NOMO-1 treated with DMSO at 0.1 percent for 48 hours (cell line): ENCODE data around the gene COL5A1.

ENCODE experiments used
- DNase-seq: peaks from one replicate; lab custom pipeline; 2025; ENCODE audit not compliant: unreplicated experiment; lab: John Stamatoyannopoulos, UW

Gene COL5A1

DNA sequence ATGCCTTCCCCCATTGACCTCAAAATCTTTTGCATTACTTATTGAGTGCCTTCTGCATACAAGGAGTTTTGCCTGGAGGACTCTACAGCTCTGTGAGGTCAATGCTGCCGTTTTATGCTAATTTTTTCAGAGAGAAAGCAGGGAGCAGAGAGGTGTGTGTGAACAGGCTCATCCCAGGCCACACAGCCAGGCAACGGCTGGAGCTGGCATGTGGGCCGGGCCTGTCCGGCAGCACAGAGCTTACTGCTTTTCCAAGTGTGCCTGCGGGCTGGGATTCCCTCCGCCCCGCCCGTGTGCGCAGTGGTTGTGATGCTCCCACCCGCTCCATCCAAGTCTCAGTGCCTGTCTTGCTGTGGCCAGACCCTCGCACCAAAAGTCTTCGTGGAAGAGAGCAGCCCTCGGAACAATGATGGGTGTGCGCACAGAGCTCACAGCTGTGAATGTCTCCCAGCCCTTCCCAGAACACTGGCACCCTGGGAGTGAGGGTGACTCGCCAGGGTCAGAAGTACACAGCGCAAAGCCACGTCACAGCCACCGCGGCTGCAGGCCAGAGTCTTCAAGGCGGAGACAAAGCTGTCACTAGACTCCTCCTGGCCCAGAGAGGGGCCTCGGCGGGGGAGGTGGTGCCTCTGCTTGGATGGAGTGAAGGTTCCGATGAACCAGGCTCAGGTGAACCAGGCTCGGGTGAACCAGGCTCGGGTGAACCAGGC lies 82.8 kb downstream of the COL5A1 start:
- no peak for DNase-seq

DNA sequence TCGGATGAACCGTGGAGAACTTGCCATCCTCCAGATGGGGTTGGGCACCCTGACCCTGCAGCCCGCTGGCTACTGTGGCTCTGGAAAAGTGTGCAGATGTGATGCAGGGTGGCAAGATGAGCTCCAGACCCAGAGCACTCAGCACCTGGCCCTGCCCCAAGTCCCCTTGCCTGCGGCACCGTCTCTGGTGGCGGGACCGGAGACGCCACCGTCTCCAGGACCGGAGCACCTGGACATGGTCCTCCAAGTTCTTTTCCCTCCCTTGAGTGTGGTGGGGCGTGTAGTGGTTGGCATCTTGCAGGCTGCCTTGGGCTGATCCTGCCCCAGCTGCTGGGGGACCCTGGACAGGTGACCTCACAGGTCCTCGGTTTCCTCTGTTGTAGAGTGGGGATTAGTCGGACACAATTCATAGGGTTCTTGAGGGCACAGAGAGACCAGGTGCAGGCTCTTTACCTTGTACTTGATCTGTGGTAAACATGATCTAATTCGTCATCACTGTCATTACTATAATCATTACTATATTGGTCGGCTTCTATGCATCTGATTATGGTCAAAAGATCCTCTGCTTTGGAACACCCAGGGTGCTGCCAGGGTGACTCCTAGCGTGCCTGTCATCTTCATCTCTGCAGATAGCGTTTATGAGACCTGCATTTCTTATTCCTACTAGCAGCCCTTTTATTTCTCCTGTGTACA lies 83.5 kb downstream of the COL5A1 start:
- DNase-seq, result no peak

DNA sequence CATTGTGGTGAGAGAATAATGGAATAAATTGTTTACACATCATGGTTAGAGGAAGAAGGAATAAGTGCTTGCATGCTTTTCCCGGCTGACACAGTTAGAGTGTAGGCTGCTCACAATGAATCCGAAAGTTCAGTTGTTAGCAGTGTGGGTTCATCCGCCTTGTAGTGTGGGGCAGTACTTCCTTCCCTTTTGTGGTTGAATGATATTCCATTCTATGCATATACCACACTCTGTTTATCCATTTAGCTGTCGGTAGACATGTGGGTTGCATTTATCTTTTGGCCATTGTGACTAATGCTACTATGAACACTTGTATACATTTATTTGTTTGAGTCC lies 84.0 kb downstream of the COL5A1 start:
- DNase-seq, result peak; percentile 81

DNA sequence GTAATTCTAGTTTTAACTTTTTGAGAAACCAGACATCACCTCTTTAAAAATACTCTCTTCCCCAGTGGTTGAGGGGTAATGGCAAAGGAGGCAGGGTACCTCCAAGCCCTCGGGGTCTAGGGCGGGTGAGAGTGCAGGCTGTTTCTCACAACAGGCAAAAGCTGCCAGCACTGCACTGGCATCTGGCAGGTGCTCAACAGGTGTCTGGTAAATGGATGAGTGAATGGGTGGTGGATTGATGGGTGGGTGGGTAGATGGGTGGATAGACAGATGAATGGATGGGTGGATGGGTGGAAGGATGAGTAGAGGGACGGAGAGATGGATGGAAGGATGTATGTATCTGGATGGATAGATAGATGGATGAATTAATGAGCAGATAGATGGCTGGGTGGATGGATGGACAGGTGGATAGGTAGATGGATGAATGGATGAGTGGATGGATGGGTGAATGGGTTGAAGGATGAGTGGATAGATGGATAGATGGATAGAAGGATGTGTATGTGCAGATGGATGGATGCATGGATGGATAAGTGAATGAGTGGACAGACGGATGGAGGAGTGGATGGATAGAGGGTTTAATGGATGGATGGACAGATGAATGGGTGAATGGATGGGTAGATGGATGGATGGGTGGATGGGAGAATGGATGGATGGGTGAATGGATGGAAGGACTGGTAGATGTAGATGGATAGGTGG lies 84.6 kb downstream of the COL5A1 start:
- no peak for DNase-seq

DNA sequence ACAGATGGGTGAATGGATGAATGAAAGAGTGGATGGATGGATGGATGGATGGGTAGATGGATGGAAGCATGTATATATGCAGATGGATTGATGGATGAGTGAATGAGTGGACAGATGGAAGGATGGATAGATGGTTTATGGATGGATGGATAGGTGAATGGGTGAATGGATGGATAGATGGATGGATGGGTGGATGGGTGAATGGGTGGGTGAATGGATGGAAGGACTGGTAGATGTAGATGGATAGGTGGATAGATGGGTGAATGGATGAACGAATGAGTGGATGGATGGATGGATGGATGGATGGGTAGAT lies 85.1 kb downstream of the COL5A1 start:
- DNase-seq, result no peak

DNA sequence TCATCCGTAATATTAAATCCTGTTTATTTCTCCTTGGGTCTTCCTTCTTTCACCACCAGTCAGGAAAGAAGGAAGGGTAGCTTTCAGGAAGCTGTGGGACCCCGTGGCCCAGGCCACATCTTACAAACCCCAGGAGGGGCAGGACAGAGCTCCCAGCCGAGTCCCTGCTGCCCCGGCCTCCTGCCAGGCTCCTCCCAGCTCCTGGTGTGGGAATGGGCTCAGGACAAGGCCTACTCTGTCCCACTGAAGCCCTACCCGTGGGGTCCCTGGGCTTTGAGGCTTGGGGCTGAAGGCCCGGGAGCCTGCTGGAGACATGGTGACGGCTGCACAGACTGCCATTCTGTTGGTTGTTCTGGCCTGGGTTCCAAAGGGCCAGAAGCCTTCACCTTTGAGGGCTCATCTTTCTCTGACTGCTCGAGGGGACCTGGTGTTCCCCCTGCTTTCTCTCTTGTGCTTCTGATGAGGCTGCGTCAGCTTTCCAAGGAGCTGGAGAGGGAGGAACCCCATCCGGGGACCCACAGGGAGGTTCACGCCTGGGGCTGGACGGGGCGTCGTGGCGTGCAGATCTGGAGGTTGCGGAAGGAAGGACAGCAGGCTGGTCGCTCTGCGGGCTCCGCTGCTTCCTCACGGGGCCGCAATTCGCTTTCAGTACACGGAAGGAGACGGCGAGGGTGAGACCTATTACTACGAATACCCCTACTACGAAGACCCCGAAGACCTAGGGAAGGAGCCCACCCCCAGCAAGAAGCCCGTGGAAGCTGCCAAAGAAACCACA lies 86.6 kb downstream of the COL5A1 start:
- DNase-seq, result no peak

DNA sequence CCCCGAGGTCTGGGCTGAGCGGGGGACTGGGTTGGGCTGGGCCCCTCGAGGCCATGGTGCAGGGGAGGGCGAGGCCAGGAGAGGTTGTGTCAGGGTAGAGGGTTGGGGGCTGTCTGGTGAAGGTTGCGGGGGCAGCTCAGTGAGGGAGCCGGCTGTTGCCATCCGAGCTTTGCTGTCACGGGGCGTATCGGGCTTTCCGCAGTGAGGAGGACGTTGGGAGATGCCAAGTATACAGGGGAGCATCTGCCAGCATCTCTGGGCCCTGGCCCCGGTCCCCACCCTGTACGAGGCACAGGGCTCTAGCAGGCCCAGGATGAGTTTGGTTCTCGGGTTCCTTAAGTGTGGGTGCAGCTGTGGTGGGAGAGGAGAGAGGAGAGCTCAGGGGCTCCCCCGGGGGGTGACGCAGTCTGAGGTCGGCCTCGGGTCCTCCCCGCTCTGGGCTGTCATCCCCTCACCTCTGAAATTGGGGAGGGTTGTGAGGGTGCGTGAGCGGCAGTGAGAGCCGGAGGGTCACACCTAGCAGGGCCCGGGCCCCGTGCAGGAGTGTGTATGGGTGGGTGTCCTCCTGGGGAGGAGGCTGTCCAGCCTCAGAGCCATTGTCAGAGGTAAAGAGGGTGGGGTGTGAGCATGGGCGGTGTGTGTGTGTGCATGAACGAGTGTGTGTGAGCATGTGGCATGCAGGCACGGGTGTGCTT lies 87.3 kb downstream of the COL5A1 start:
- DNase-seq, result no peak

DNA sequence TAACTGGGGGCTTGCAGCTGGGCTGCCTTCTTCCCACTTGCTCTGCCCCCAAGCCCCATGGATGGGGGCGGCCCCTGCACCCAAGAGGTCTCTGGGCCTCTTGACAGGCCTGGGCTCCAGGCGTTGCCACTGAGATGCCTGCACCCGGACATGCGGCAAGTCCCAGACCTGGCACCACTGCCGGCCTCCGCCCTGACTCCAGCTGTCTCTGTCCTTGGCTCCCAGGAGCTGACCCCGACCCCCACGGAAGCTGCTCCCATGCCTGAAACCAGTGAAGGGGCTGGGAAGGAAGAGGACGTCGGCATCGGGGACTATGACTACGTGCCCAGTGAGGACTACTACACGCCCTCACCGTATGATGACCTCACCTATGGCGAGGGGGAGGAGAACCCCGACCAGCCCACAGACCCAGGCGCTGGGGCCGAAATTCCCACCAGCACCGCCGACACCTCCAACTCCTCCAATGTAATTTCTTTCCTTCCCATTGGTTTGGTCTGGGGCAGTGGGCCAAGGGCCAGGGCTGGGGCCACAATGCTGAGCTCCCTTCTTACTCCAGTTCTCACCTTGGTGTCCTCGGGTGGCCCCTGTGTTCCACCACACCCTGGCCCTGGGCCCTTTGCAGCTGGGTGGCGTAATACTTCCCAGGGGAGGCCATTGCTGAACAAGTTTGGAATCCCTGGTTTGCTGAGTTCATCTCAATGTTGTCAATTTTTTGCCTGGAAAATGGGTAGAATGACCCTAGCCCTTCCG lies 88.6 kb downstream of the COL5A1 start:
- no peak for DNase-seq

DNA sequence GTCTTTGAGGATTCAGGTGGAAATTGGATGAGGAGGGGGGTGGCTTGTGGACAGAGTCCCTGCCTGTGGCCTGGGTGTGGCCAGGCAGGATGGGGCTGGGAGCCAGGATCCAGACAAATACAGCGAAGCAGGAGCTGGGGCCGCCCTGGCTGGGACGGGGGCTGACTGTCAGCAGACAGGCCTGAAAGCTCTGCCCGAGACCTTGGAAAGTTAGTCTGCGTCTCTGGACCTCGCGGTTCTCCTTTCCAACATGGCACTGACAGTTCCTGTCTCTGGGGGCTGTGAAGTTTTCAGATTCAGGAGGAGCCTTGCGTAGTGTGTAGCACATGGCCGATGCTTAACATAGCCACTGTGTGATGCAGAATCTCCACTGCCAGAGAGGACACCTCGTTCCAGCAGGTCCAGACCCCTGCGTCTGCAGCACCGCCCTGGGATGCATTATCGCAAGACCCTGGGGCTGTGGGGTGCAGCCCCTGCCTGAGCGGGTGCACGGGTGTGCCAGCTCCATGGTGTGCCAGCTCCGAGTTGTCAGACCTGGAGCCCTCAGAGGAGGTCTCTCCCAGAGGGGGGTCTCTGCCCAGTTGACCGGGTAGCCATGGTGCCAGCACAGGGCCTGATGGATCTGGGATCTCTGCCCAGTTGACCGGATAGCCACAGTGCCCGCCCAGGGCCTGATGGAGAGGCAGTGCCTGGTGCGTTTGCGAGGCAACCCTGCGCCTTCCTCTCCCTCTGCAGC lies 89.3 kb downstream of the COL5A1 start:
- no peak for DNase-seq

DNA sequence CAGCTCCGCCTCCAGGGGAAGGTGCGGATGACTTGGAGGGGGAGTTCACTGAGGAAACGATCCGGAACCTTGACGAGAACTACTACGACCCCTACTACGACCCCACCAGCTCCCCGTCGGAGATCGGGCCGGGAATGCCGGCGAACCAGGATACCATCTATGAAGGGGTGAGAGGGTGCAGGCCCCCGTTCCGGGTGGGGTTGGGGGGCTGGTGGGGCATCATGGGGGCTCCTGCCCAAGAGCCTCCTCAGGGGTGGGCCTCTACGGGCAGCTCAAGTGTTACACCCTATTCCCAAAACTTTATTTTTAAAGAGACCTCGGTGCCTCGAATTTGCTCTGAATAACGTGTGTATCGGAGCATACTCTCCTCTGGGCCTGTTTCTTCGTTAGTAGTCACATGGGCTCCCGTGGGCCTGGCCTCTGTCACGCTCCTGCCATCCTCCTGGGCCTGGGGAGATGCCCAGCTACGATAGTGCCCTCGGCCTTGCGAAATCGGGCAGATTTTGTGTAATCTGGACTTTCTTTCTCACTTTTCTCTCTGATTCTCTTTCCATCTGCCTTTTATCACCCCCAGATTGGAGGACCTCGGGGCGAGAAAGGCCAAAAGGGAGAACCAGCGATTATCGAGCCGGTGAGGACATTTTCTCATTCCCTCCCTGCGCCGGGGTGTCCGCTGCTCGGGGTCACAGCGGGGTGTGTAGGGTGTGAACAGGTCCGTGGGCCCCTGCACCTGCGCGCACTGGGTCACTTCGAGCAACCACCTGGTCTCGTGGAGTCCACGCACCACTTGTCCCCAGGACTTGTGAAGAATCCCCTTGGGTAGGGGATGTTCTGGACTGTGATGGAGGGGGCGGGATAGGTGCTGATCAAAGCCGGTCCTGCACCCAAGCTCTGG lies 90.1 kb downstream of the COL5A1 start:
- no peak for DNase-seq

DNA sequence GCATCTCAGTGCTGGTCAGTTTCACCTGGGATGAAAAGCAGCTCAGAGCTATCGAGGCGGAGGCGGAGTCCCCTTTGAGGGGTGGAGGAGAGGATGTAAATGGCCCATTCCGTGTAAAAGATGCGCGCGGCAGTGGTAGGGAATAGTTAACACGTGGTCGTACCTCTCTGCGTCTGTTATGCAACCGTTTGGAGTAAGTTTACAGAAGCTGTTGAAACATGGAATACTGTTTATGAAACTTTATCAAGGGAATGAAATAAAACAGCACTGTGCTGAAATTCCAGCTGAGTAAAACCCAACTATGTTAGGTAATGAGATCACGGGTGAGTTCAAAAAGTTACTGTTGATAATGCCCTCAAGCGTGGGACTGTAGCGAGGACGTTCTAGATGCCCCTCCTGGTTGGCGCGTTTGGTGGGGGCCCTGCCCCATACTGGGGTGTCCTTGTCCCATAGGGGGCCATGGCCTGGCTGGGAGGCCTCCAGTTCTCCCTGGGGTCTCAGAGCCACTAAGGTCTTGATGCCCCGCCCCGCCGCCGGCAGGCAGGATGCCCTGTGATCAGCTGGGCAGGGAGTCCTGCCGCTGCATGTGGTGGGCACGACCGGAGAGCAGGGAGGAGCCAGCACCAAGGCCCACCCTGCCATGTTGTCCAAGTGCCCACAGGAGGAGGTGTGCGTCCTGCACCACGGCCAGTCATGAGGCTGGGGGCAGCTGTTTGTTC lies 90.9 kb downstream of the COL5A1 start:
- DNase-seq, result no peak

DNA sequence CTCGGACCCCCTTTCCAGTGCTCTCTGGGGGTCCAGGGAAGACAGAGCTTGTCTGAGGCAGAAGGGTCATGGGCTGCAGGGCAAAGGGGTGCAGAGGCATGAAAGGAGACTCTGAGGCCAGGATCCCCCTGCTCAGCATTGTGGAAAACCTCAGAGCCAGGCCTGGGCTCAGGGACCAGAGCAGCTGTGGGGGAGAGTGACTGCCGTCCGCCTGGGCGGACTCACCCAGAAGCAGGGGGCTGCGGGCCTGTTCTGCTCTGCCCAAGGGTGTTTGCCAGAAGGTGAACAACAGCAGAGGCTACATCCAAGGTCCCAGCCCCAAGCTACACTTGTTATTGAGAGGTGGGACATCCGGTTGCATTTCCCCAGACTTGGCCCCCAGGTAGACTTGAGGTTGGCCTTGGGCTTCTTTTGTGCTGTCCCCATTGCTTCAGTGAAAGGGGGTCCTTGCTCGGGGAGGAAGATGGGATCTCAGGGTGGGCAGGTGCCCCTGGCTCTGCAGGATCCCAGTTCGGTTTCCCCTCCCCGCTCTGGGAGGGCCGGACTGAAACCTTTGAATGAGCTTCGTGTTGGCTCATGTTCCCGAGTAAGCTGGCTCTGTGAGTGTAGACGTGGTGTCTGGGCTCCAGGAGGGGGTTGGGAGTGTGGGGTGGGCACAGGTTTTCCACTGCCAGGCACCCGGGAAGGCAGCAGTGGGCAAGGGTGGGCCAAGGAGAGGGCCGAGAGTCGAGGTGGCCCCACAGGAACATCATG lies 92.1 kb downstream of the COL5A1 start:
- DNase-seq, result no peak

DNA sequence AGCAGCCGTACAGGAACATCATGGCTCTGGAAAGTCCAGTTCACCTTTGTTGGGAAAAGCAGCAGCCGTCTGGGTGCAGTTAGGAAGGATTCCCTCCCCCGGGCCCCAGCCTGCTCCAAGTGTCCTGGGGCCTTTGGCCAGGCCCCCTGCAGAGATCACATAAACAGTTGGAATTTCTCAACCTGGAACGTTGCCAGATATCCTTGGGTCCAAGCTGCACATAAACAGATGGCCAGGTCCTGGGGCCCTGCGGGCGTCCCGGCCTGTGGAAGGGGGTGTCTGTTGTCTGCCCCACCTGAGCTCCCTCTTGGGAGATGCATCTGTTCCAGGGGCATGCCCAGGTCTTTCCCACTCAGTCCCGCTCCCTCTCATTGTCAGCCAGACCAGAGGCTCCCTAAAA lies 92.7 kb downstream of the COL5A1 start:
- DNase-seq, result no peak

DNA sequence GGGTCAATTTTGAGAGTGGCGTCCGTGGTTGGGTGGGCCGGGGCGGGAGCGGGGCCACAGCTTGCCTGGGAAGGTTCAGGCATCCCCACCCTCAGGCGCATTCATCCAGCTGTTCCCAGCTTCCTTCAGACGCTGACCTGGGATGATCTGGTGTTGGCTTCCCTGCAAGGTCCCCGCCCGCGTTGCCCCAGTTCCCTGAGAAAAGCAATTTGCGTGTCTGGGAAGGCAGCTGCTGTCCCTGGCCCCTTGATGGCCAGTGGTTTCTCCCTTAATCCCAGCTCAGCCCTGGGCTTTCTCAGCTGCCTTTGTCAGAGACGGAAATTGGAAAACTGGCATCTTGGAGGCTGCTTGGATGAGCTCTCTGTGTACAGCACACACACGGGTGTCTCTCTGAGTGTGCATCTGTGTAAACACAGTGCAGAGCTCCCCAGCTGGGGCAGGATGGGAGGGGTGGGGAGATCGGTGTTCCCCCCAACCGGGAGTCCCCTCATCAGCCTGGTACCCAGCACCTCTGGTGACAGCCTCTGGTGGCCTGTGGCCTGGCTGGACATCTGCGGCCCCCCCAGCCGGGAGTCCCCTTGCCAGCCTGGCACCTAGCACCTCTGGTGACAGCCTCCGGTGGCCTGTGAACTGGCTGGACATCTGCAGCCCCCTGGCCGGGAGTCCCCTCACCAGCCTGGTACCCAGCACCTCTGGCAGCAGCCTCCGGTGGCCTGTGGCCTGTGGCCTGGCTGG lies 94.0 kb downstream of the COL5A1 start:
- no peak for DNase-seq

DNA sequence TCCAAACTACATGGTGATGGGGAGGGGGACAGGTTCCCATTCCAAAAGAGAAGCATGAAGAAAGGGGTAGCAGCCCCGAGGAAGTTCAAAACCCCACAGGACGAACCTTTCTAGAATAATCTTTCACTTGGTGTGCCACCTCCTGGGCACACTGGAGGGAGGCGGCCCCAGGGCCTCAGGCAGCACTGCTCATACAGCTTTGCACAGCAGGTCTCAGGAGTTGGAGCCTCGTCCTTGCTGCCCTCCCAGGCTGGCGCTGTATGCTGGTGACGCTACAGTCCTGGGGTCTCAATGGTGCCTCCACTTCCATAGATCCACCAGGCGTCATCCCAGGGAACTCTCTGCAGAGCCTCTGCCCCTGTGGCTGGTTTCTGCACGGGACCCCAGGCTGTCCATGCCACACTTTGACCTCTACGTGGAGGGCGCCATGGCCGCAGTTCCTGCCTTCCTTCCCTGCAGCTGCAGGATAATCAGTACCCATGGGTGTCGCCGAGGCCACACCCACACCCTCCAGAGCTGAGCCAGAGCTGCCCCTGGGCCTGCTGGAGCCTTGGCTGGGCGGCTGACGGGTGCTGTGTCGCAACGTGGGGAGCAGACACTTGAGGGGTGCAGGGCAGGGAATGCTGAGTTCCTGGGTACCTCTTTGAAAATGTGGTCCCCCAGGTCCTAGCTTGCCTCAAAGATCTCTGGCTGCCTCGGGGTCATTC lies 95.3 kb downstream of the COL5A1 start:
- no peak for DNase-seq
